Superior temporal gyrus (tissue), 1 donor: ENCODE results near the gene SYS1.
A peak's percentile ranks its signal among the peaks of the same experiment; 100 is the strongest.

Source experiments
- DNase-seq: peaks from one replicate; pipeline ENCODE4 v3.0.0-alpha.2; 2016; ENCODE audit errors: extremely low spot score

SYS1 gene

DNA sequence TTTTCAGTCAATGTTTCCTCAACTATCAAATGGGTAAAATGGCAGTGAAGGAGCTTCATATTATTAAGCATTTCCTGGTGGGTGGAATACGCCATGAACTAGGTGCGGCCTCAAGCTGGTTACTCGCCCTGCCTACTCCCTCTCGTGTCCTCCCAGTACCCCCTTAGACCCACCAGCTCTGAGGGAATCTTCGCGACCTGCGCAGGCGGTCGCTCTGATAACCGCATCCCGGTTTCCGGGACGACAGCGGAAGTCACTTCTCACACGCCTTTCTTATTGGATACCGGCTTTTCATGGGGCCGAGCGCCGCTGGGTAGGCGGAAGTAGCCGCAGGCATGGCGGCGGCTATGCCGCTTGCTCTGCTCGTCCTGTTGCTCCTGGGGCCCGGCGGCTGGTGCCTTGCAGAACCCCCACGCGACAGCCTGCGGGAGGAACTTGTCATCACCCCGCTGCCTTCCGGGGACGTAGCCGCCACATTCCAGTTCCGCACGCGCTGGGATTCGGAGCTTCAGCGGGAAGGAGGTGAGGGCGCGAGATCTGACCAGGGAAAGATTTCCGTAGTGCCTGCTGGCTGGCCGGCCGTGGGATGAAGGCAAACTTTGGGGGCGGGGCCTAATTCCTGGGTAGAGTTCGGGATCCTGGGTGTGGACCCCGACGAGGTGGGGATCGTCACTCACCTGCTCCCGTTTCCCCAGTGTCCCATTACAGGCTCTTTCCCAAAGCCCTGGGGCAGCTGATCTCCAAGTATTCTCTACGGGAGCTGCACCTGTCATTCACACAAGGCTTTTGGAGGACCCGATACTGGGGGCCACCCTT lies 53.1 kb downstream of the SYS1 start, which contains the start of gene PIGT:
PIGT (plus strand) TSS at position 320 of the 816 bp plus-strand sequence; CDS start at position 336, 16 bp downstream.
- peak; percentile 97 for DNase-seq

DNA sequence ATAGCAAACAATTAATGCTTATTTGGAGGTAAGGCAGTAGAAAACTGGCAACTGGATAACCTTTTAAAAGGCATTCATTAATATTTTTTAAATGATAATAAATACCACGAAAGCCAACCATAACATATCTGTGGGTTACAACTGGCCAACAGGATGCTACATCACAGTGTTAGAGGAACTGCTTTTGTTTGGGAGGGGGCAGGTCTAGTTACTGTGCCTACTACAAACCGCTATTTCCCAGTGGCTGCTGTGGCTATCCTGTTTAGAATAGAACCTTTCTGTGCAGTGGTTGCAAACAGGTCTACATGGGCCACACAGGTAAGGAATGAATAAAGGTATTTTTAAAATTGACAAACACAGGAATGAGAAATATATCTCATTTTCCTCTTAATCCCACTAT lies 54.0 kb downstream of the SYS1 start:
- DNase-seq, result no peak
